GM12872 (cell line): ENCODE measurements around the gene NNT.

Source experiments
- TF ChIP-seq, protein P1 (sequence below): IDR thresholded peaks from 3 replicates; pipeline ENCODE4 v1.5.1; 2011; ENCODE audit warnings: low read depth, mild to moderate bottlenecking, low read length, moderate library complexity; ENCODE audit not compliant: insufficient read depth

NNT gene

DNA sequence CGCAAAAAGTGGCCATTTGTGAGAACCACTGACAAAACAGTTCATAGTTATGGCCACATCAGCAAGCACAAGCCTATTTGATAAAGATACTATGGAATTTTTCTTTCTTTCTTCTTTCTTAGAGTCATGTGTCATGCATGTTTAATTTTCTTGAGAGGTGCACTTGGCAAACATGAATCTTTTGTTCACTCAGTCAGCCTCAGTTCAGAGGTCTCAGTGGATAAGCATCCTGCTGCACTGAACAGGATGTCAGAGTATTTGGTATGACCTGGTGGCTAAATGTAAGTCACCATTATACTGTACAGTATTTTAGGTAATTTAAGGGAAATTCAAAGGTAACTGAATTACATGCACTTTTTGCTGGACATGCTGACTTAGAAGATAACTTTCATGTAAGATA is 5.4 kb downstream of the NNT start:
- TF ChIP-seq, protein P1, sequence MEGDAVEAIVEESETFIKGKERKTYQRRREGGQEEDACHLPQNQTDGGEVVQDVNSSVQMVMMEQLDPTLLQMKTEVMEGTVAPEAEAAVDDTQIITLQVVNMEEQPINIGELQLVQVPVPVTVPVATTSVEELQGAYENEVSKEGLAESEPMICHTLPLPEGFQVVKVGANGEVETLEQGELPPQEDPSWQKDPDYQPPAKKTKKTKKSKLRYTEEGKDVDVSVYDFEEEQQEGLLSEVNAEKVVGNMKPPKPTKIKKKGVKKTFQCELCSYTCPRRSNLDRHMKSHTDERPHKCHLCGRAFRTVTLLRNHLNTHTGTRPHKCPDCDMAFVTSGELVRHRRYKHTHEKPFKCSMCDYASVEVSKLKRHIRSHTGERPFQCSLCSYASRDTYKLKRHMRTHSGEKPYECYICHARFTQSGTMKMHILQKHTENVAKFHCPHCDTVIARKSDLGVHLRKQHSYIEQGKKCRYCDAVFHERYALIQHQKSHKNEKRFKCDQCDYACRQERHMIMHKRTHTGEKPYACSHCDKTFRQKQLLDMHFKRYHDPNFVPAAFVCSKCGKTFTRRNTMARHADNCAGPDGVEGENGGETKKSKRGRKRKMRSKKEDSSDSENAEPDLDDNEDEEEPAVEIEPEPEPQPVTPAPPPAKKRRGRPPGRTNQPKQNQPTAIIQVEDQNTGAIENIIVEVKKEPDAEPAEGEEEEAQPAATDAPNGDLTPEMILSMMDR = no peak

DNA sequence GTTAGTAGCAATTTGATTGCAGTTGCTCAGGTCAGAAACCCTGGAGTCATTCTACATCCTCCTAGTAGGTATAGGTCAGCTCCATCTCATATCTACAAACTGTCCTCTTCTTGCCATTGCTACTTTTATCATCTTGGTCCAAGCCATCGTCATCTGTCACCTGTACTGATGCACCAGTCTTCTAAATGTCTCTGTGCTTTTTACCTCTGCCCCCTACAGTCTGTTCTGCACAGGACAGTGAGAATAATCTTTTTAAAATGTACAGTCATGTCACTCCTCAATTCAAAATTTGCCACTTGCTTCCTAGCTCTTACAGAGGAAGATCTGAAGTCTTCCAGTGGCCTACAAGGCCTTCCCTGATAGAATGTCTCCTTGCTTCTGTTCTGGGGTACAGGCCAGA is 6.8 kb downstream of the NNT start:
- TF ChIP-seq, protein P1 = peak; percentile 43; the same call in 2 of the 3 replicates

DNA sequence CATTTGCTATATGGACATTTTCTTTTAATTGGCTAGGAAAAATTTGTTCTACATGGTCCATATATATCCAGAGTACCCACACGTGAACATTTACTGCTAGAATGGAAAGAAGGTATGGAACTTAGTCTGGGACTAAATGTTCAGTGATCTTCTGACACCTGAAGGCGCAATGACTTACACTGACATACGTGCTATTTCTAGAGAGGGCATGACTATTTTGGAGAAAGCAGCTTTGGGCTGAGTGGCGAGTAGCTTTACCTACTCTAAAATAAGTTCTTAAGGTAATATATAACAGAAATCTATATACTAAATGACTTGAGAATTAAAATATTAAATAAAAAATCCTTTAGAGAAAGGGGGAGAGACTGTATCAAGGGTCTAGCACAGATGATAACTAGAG is 10.4 kb downstream of the NNT start:
- TF ChIP-seq, protein P1 = no peak

DNA sequence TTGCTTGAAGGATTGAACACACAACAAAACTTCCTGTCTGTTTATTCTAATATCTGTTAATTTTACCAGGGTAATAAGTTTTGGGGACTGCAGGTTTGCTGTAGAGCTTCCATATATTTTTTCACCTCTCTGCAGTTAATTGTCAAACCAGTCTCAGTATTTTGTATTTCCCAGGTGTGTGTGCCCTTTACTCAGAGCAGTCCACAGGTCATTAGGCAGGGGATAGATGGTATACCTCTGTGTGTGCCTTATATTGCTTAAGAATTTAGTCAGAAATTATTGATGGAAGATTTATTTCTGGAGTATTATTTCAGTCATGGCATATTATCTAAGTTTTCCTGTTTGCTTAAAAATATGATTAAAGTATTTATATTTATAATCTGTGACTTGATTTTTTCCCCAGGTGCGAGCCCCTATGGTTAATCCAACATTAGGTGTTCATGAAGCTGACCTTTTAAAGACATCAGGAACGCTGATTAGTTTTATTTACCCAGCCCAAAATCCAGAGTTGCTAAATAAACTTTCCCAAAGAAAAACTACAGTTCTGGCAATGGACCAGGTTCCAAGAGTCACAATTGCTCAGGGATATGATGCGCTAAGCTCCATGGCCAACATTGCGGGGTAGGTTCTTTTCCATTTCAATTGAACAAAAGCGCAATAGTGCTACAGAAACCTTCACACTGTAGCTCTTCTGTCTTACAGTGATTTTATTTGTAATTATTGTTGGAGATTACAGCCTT is 12.6 kb downstream of the NNT start:
- TF ChIP-seq, protein P1 = no peak

DNA sequence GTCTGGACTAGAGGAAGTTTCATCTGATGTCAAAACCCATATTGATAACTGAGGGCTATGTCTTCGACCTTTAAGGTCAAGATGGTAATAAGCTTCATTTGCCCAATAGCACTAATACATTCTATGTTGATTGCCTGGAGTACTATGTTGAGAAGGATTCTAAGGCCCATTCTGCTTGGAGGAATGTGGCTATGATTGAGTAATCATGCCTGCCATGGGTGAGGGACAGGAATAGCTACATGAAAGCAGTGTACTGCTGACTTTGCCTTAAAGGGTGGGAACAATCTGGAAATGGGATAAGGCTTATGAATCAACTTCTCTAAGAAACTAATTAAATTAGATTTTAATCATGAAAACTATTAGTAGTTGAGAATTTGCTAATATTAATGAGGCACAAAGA is 13.6 kb downstream of the NNT start:
- TF ChIP-seq, protein P1 = no peak

DNA sequence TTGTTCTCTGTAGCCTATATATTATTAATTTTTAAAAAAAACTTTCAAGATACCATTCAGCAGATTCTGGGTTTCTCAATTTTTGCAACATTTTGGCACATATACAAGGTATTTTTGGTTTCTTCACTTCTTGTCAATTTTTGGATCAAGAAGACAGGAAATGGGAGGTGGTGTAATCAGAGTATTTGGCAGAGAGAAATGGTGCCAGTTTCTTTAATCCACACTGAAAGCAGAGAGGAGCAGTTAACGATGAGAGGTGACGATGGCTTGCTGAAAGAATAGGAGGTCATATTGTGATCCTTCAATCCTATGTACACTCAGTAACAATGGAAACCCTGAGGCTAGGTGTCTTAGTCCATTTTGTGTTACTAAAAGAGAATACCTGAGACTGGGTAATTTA is 16.4 kb downstream of the NNT start:
- TF ChIP-seq, protein P1 = no peak

DNA sequence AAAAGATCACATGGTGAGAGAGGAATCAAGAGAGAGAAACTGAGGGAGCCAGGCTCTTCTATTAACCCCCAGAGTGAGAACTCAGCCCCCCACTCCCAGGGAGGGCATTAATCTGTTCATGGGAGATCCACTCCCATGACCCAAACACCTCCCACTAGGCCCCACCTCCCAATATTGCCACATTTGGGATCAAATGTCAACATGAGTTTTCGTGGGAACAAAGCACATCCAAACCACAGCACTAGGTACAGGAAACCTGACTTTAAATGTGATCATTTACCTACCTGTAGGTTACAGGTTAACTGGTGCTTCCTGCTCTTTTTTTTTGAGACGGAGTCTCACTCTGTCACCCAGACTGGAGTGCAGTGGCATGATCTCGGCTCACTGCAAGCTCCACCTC is 16.9 kb downstream of the NNT start:
- TF ChIP-seq, protein P1 = no peak
